ENCODE measurements around the gene TRERF1. TPM values are rescaled to one million over a fixed set of nuclear protein-coding genes. Genes with fewer than 3 reads are reported as not detected.
A peak's percentile ranks its signal among the peaks of the same experiment; 100 is the strongest.

The TRERF1 gene
- total and polyA plus RNA-seq, 2 experiments from 2014 or later = 11.2 to 20.6 TPM

- H3K27me3 Mint-ChIP-seq (ENCODE audit: insufficient read depth, low read depth, poor library complexity) = peaks cover 3% of the 10 kb centered on the region
- H3K4me2 ChIP-seq = no peak overlapping the region
- H3K27ac Mint-ChIP-seq = no peak overlapping the region
- peaks cover 39% of the 10 kb centered on the region for H4K20me1 ChIP-seq (replicated peaks; ENCODE audit: insufficient read depth)
- H3K4me3 Mint-ChIP-seq = no peak overlapping the region
- H3K4me1 ChIP-seq (ENCODE audit: insufficient read depth) = peaks cover 19% of the 10 kb centered on the region; the same call in 1 of the 2 replicates
- no peak overlapping the region for H3K4me3 ChIP-seq
- no peaks in the 10 kb centered on the region for H3F3A ChIP-seq (replicated peaks; ENCODE audit: low read depth)
- DNase-seq (ENCODE audit: low spot score) (no peak), ATAC-seq (no peak)
- no peak overlapping the region for H2AFZ ChIP-seq
- H3K27ac ChIP-seq (ENCODE audit: low read depth) = no peak overlapping the region
- H3K36me3 Mint-ChIP-seq (ENCODE audit: low read depth) = peaks cover 10% of the 10 kb centered on the region; the same call in 2 of the 3 replicates
- H3K9me2 ChIP-seq (ENCODE audit: insufficient read depth) = peaks cover 5% of the 10 kb centered on the region
- H3K4me1 Mint-ChIP-seq = peaks cover 31% of the 10 kb centered on the region
- H3K27me3 ChIP-seq (ENCODE audit: insufficient read depth) = no peaks in the 10 kb centered on the region
- peaks cover 86% of the 10 kb centered on the region for H3K79me2 ChIP-seq (replicated peaks; ENCODE audit: insufficient read depth)
- no peaks in the 10 kb centered on the region for H3K9me3 Mint-ChIP-seq
- no peaks in the 10 kb centered on the region for H3K36me3 ChIP-seq (ENCODE audit: insufficient read depth)
- TF ChIP-seq ZNF331 (CRISPR knock-in tag; IDR thresholded peaks at IDR 0.05; ENCODE audit: low read depth) (no peak), STAT1 (IDR thresholded peaks at IDR 0.05; ENCODE audit: unreplicated experiment) (no peak), CTCF (conservative IDR thresholded peaks at IDR 0.05; ENCODE audit: low read depth in 2 of 2) (0 out of 4 replicates have a peak, but pooled peaks of 1 of the 2 experiments have one; percentile 18), ZNF462 (CRISPR knock-in tag; IDR thresholded peaks at IDR 0.05) (no peak), ETS1 (IDR thresholded peaks at IDR 0.05) (no peak), REST (IDR thresholded peaks at IDR 0.05; ENCODE audit: unreplicated experiment) (no peak)
Measured at GRCh38 chr6:42368181-42368580, 83.5 kb downstream of the TRERF1 start.

Measured in GM23338 (cell line).